HepG2 (cell line): ENCODE measurements around the gene SLC39A10. TPM values are rescaled to one million over a fixed set of nuclear protein-coding genes. Genes with fewer than 3 reads are reported as not detected.

ENCODE experiments used
- ATF2 ChIP-seq: sonication (generic); formaldehyde crosslinking; IDR thresholded peaks from 2 replicates; pipeline ENCODE4 v1.4.0; 2020; ENCODE audit warnings: missing genetic modification reagents
- GZF1 ChIP-seq: sonication (generic); formaldehyde crosslinking; IDR thresholded peaks from 2 replicates; pipeline ENCODE4 v1.5.1; 2020; ENCODE audit warnings: mild to moderate bottlenecking, missing genetic modification reagents
- MED13 ChIP-seq: sonication (generic); formaldehyde crosslinking; IDR thresholded peaks from 2 replicates; pipeline ENCODE4 v1.5.0; 2020; ENCODE audit warnings: missing genetic modification reagents
- RAD21 ChIP-seq: fragments of 450-650 bp; formaldehyde crosslinking; IDR thresholded peaks from 2 replicates; pipeline ENCODE4 v1.5.0; 2020; ENCODE audit warnings: mild to moderate bottlenecking
- RXRB ChIP-seq: IDR thresholded peaks from 2 replicates; pipeline ENCODE4 v1.6.1; 2016; ENCODE audit warnings: borderline replicate concordance, missing genetic modification reagents, missing compliant biosample characterization
- SAP130 ChIP-seq: IDR thresholded peaks from 2 replicates; pipeline ENCODE4 v1.6.1; 2016; ENCODE audit warnings: low read depth
- SMC3 ChIP-seq: IDR thresholded peaks from 2 replicates; pipeline ENCODE4 v1.6.1; 2011; ENCODE audit warnings: low read length, improper control_type of control experiment
- SUZ12 ChIP-seq: fragments of 150-350 bp; IDR thresholded peaks from 2 replicates; pipeline ENCODE4 v1.6.1; 2014; ENCODE audit warnings: low read depth, low read length
- U2AF1 ChIP-seq: fragments of 200-400 bp; formaldehyde crosslinking; optimal IDR thresholded peaks from 2 replicates; pipeline ENCODE3; 2017; ENCODE audit warnings: mild to moderate bottlenecking, low read depth, low read length
- ZFY ChIP-seq: sonication (generic); formaldehyde crosslinking; IDR thresholded peaks from 2 replicates; pipeline ENCODE4 v1.4.0; 2020; ENCODE audit warnings: missing genetic modification reagents
- ZHX1 ChIP-seq: sonication (generic); formaldehyde crosslinking; IDR thresholded peaks from 2 replicates; pipeline ENCODE4 v1.8.1; 2022; ENCODE audit warnings: low read depth, mild to moderate bottlenecking, missing genetic modification reagents
- ZNF543 ChIP-seq: sonication (generic); formaldehyde crosslinking; IDR thresholded peaks from 2 replicates; pipeline ENCODE4 v1.4.0; 2020; ENCODE audit warnings: mild to moderate bottlenecking, missing genetic modification reagents
- ZNF550 ChIP-seq: sonication (generic); formaldehyde crosslinking; IDR thresholded peaks from 2 replicates; pipeline ENCODE4 v1.4.0; 2020; ENCODE audit warnings: mild to moderate bottlenecking, missing genetic modification reagents, borderline replicate concordance
- ZNF660 ChIP-seq: sonication (generic); formaldehyde crosslinking; IDR thresholded peaks from 2 replicates; pipeline ENCODE4 v1.5.1; 2020; ENCODE audit warnings: mild to moderate bottlenecking, low read depth, missing genetic modification reagents, borderline replicate concordance
- polyA plus RNA-seq, 8 experiments: library from polyadenylated mRNA; depleted of rRNA in 3 of 8; stranded (reverse) in 7 of 8; unstranded in 1 of 8; fragments of >200 nt; fragmentation: Illumina TruSeq in 4 of 8; extraction: Trizol in 4 of 8; gene quantifications; 2 replicates each; pipeline versions ENCODE4 v1.2.1 to v1.2.3, GENCODE V29; 2011 to 2016; ENCODE audit warnings: low read depth in 4 of 8, missing spikeins in 1 of 8, mixed read lengths in 1 of 8; ENCODE audit not compliant: insufficient read depth in 1 of 8
- total RNA-seq, 5 experiments: library from RNA; depleted of rRNA; stranded (reverse); fragments of >200 nt; fragmentation: Illumina TruSeq; extraction: Trizol; gene quantifications; 2 replicates each; pipeline ENCODE4 v1.2.3, GENCODE V29; 2016; ENCODE audit warnings: low read depth in 1 of 5
- TF ChIP-seq, protein P1 (sequence below): sonication (generic); formaldehyde crosslinking; IDR thresholded peaks from 2 replicates; pipeline ENCODE4 v1.5.0; 2020; ENCODE audit warnings: mild to moderate bottlenecking, missing genetic modification reagents
- TF ChIP-seq, protein P2 (sequence below): IDR thresholded peaks from 2 replicates; pipeline ENCODE4 v1.6.1; 2012; ENCODE audit warnings: low read depth, low read length, improper control_type of control experiment
- TF ChIP-seq, protein P3 (sequence below): IDR thresholded peaks from 2 replicates; pipeline ENCODE4 v1.4.0; 2020; ENCODE audit warnings: mild to moderate bottlenecking, missing genetic modification reagents

The SLC39A10 gene
- total and polyA plus RNA-seq, 2 of the 13 experiments (the other 11 are each of a cell fraction or from before 2014, with no cell fraction given): 13.2 to 21.0 TPM

GRCh38 chr2:195659982-195660890, 3.2 kb downstream of the SLC39A10 start (continued):
- TF ChIP-seq RAD21 (CRISPR knock-in tag) (peak; percentile 72), GZF1 (CRISPR knock-in tag) (no peak), SUZ12 (no peak), U2AF1 (no peak), SMC3 (peak; percentile 60), ZNF550 (no peak), ZFY (CRISPR knock-in tag) (no peak), MED13 (CRISPR knock-in tag) (no peak), ATF2 (CRISPR knock-in tag) (no peak), ZNF660 (CRISPR knock-in tag) (no peak), ZHX1 (no peak), ZNF543 (CRISPR knock-in tag) (no peak), SAP130 (CRISPR knock-in tag) (0 out of 2 replicates have a peak, but pooled peaks have one; percentile 11), RXRB (CRISPR knock-in tag) (no peak)
- TF ChIP-seq, protein P1, sequence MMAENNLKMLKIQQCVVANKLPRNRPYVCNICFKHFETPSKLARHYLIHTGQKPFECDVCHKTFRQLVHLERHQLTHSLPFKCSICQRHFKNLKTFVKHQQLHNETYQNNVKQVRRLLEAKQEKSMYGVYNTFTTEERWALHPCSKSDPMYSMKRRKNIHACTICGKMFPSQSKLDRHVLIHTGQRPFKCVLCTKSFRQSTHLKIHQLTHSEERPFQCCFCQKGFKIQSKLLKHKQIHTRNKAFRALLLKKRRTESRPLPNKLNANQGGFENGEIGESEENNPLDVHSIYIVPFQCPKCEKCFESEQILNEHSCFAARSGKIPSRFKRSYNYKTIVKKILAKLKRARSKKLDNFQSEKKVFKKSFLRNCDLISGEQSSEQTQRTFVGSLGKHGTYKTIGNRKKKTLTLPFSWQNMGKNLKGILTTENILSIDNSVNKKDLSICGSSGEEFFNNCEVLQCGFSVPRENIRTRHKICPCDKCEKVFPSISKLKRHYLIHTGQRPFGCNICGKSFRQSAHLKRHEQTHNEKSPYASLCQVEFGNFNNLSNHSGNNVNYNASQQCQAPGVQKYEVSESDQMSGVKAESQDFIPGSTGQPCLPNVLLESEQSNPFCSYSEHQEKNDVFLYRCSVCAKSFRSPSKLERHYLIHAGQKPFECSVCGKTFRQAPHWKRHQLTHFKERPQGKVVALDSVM: no peak
- TF ChIP-seq, protein P2, sequence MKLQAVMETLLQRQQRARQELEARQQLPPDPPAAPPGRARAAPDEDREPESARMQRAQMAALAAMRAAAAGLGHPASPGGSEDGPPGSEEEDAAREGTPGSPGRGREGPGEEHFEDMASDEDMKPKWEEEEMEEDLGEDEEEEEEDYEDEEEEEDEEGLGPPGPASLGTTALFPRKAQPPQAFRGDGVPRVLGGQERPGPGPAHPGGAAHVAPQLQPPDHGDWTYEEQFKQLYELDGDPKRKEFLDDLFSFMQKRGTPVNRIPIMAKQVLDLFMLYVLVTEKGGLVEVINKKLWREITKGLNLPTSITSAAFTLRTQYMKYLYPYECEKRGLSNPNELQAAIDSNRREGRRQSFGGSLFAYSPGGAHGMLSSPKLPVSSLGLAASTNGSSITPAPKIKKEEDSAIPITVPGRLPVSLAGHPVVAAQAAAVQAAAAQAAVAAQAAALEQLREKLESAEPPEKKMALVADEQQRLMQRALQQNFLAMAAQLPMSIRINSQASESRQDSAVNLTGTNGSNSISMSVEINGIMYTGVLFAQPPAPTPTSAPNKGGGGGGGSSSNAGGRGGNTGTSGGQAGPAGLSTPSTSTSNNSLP: peak; percentile 69; the same call in 1 of the 2 replicates
- TF ChIP-seq, protein P3, sequence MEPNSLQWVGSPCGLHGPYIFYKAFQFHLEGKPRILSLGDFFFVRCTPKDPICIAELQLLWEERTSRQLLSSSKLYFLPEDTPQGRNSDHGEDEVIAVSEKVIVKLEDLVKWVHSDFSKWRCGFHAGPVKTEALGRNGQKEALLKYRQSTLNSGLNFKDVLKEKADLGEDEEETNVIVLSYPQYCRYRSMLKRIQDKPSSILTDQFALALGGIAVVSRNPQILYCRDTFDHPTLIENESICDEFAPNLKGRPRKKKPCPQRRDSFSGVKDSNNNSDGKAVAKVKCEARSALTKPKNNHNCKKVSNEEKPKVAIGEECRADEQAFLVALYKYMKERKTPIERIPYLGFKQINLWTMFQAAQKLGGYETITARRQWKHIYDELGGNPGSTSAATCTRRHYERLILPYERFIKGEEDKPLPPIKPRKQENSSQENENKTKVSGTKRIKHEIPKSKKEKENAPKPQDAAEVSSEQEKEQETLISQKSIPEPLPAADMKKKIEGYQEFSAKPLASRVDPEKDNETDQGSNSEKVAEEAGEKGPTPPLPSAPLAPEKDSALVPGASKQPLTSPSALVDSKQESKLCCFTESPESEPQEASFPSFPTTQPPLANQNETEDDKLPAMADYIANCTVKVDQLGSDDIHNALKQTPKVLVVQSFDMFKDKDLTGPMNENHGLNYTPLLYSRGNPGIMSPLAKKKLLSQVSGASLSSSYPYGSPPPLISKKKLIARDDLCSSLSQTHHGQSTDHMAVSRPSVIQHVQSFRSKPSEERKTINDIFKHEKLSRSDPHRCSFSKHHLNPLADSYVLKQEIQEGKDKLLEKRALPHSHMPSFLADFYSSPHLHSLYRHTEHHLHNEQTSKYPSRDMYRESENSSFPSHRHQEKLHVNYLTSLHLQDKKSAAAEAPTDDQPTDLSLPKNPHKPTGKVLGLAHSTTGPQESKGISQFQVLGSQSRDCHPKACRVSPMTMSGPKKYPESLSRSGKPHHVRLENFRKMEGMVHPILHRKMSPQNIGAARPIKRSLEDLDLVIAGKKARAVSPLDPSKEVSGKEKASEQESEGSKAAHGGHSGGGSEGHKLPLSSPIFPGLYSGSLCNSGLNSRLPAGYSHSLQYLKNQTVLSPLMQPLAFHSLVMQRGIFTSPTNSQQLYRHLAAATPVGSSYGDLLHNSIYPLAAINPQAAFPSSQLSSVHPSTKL: peak; percentile 23; the same call in 1 of the 2 replicates
